HG02973 (cell line): ENCODE data around the gene PXK.

Source experiments
- ATAC-seq: cut with Tn5 transposase; IDR thresholded peaks from one replicate; pipeline ENCODE4 v1.9.1; 2021; ENCODE audit warnings: moderate library complexity; ENCODE audit not compliant: unreplicated experiment

The PXK gene

DNA sequence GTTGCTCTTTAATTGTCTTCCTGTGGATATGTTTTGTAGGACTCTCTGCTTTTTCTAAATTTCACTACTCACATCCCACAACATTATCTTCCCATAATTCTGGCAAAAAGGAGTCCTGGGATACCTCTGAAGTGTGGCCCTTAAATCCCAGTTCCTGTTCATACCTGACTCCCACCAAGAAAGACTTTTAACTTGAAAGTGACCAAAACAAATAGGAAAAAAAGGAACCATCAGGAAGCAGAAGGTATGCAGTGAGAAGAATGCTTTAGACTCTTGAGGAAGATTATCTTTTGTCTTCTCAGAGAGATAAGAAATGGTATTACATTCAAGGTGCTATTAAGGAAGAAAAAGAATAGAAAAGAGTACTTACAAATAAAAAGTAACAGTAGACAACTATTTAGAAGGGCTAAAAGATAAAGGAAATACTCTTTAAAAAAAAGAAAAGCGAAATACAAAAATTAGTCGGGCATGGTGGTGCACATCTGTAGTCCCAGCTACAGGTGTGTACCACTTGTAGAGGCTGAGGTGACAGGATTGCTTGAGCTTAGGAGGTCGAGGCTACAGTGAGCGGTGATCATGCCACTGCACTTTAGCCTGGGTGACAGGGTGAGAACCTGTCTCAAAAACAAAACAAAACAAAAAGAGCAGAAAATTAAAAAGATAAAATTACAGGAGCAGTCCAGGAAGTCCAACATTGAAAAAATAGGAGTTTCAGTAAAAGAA is 46.8 kb downstream of the PXK start:
- ATAC-seq = no peak

DNA sequence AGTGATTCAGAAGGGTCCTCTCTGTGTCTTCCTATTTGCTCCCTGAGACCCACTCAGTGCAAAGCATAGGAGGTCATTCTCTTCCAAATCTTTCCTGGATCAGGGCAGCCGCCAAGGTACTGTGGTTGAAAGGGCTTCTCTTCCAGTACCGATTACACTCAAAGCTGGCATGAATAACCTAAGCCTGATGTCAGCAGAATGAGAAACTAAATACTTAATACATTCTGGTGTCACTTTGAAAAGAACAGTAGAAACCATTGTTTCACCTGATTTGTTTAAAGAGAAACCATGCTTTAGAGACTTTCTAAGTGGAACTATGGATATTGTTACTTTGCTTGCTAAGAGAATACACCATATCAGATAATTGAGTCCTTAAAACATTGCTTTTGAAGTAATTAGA is 50.8 kb downstream of the PXK start:
- ATAC-seq = no peak

DNA sequence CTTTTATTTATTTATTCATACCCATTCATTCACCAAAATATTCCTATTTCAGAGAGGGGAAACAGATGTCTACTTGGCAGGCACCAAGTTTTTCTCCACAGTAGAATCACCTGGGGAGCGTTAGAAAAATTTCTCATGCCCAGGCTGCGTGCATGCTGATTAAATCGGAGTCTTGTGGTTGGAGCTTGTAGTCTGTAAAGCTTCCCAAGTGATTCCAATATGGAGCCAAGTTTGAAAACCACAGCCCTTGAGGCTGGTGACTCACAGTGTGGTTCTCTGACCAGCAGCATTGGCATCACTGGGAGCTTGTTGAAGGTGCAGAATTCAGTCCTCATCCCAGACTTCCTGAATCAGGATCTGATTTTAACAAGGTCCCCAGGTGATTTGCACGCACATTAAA is 51.2 kb downstream of the PXK start:
- ATAC-seq = no peak

DNA sequence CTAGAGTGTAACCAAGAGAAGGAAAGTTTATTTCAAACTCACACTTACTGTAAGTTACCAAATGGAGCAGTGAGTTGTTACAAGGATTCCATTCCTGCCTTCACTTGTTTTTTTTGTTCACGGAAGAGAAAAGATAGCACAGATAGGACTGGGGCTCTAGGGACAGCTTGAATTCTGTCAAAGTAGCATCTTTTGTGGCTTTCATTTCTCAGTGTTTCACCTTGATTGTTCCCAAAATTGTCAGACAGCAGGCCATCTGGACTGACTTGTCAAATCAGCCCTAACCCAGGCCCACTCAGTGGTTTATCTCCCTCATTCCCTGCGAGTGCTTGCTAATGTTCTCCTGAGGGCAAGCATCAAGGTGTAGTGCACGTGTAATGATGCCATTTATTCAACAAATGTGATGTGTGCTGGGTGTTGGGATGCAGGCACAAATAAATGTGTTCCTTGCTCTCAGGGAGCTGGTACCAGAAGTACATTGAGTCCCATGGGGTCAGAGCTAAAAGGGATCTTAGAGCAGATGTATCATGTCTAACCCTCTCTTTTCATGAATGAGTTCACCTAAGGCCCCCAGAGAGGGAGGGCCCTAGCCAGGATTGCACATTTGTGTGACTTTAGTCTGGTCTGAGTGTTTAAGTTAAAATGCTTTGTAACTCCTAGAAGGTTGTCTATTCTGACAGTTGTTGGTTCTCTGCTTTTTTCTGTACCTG is 51.8 kb downstream of the PXK start:
- ATAC-seq = no peak

GRCh38 chr3:58386626-58387365 is 54.1 kb downstream of the PXK start:
- no peak for ATAC-seq

DNA sequence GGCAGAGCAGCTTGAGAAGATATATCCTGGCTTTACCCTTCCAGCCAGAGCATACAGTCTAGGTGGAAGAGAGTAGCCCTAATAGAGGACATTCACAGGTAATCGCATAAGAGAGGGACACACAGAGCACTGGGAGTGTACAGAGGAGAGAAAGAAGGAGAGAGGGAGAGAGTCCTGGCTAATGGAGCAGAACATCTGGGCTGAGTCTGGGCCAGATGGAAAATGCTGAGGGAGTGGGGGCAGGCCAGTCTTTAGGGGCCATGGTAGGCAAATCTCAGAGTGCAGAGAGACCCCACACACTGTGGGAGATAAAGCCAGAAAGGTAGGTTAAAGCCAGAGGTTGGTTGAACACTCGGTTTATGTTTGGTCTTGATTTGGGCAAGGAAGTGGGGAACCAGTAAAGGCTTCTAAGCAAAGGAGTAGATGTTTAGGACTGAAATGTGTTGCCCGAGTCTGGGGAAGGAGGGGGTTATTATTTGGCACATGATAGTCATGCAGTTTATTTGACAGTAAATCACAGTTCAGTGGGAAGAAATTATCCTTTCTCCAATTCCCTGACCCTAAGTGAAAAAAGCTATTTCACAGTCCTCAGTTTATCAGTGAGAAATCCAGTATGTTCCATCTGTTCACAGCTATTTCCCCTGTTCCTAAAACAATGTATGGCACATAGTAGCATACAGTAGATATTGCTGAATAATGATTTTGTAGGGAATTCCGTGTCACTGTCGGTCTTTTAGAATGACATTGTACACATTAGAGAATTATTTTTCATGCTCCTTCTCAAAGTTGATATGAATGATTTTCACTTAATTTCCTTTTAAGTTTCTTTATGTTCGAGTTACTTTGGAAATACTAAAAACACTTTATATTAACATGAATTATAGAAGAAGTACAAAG is 55.2 kb downstream of the PXK start:
- ATAC-seq = no peak

GRCh38 chr3:58388550-58389091 is 55.9 kb downstream of the PXK start:
- ATAC-seq = no peak

- ATAC-seq = no peak
Measured at GRCh38 chr3:58391156-58391865, 58.6 kb downstream of the PXK start.

DNA sequence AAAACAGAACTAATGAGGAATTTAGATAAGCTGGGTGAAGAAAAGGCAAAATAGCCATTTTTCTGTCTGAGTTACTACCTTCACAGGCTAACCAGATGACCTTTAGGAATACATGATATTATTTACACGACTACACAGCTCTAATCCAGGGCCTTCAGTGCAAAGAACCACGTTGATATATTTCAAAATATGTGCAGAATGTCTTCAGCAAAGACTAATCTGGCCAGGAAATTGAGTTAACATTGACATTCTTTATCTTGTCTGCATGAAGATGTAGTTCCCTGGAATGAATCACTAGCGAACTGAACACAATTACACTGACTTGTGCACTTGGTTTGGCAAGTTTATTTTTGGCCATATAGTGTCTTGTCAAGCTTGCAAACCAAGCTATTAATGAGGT is 59.5 kb downstream of the PXK start:
- ATAC-seq = no peak

GRCh38 chr3:58394339-58394738 is 61.6 kb downstream of the PXK start:
- ATAC-seq = no peak

- no peak for ATAC-seq
Measured at GRCh38 chr3:58398669-58399333, 66.1 kb downstream of the PXK start.

DNA sequence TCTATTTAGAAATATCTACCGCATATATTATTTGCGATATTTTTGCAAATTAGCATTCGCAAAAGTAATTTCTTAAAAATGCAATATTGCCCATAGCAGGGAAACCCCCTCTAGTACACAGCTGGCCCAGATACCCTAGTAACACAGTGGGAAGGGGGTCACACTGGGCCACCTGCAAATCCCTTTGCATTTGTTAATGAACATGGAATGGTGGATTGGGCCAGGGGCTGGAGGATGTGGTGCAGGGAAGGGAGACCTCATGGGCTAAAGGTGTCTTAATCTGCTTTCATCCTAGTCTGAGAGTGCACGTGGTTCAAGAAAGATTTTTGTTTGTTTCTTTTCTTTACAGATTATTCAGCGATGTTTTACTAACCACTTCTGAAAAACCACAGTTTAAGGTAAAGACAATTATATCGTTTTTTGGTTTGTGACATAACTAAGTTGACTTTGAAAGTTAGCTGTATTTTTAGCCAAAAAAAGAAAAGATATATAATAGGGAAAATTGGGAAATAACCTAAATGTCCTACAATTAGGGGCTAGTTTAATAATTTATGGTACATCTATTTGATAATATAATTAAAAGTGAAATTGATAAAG is 70.9 kb downstream of the PXK start:
- no peak for ATAC-seq

DNA sequence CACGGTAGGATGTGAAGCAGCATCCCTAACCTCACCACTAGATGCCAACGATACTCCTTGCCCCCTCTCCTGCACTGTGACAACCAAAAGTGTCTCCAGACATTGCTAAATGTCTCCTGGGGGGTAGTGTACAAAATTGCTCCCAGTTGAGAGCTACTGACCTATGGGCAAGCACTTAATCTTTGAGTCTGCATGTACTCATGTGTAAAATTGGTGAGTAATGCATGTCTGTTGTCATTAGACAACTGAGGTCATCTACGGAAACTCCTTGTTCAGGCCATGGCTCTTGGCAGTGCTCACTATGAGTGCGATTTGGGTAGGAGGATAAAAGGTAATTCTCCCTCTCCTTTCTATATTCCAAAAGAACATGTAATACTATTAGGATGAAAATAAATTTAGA is 71.7 kb downstream of the PXK start:
- no peak for ATAC-seq

DNA sequence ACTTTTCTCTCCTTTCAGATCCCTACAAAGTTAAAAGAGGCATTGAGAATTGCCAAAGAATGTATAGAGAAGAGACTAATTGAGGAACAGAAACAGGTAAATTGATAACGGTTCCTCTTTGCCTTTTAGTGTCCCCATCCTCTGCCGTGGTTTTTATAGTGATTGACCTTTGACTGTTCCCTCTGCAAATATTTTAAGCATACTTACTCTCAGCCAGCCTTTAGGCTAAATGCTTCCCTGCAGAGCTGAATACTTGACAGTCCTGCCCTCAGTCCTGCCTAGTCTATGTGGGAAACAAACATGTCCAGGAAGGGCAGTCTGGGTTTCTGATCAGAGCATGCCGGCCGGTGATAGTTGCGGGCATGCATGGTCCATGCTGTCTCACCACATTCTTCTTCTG is 76.2 kb downstream of the PXK start:
- no peak for ATAC-seq

DNA sequence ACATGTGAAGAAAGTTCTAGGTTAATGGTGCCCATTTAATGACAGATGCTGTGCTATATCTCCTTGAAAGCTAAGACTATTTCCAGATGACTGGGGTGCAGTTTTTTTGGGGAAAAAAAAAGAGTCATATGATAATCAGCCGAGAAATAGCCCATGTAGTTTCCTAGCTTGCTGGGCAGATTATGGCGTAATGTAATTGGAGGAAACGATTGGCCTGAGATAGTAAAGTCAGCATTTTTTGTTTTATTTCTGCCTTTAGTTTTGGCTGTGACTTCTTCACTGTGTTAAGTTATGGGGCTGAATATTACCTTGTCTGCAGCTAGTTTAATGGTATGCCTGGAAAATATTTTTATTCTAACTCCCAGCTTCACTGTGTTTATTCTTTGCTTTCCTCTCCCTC is 77.0 kb downstream of the PXK start:
- no peak for ATAC-seq

DNA sequence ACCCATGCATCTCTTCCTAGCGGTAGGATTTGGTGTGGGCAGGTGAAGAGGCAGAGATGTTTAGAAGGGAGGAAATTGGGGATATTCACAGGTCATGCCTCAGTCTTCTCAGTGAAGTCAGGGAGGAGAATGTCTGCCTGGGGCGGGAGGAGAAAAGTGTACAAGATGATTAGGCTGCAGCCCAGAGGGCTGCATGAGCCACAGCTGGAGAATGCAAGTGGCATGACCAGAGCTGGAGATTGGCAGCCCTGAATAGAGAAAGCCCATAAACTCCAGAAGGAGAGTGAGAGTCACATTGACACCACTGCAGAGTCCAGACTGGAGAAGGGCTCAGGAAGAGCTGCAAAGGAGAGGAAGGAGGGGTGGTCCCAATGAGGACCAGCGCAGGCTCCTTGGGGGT is 78.3 kb downstream of the PXK start:
- ATAC-seq = no peak

- ATAC-seq = no peak
Measured at GRCh38 chr3:58411851-58412830, 79.4 kb downstream of the PXK start.
